ENCODE data around the gene IDH2. TPM values are rescaled to one million over a fixed set of nuclear protein-coding genes. Genes with fewer than 3 reads are reported as not detected.

IDH2 gene
- total and polyA plus RNA-seq, 2 donors from 2014 or later, result 87.0 to 545 TPM

GRCh38 chr15:90132437-90132836 is 30.2 kb upstream of the IDH2 start:
- Histone ChIP-seq H3K27me3 (ENCODE audit: control insufficient read depth, insufficient read depth, low read length) (no peaks in the 10 kb centered on the region), H3K36me3 (ENCODE audit: control insufficient read depth in 2 of 3, insufficient read depth in 3 of 3, low read length in 3 of 3) (no peaks in the 10 kb centered on the region), H3K9me3 (ENCODE audit: control insufficient read depth in 2 of 3, insufficient read depth in 1 of 3, low read length in 3 of 3) (no peaks in the 10 kb centered on the region), H3K4me3 (ENCODE audit: low read length in 3 of 3) (no peak overlapping the region), H3K4me1 (ENCODE audit: control insufficient read depth in 2 of 3, insufficient read depth in 2 of 3, low read depth in 1 of 3, low read length in 3 of 3) (no peaks in the 10 kb centered on the region), H3K9ac (ENCODE audit: low read length in 3 of 3) (no peak overlapping the region), H3K27ac (ENCODE audit: low read depth in 2 of 2, low read length in 2 of 2) (no peak overlapping the region)
- DNase-seq, result no peak
- FAIRE-seq, result no peak
- intact Hi-C loops (cut with DNase I), result no loop called here
- TF ChIP-seq CTCF (IDR thresholded peaks at IDR 0.05; ENCODE audit: borderline replicate concordance, extremely low read depth, insufficient read depth), result no peak

- no peak overlapping the region for H3K9ac ChIP-seq (ENCODE audit: low read length in 3 of 3)
- intact Hi-C loops (cut with DNase I), result no loop called here
- H3K4me3 ChIP-seq (ENCODE audit: low read length in 3 of 3), result no peak overlapping the region
- peaks cover 0 to under 1% (median 0%) of the 10 kb centered on the region in 3 donors for H3K4me1 ChIP-seq (ENCODE audit: control insufficient read depth in 2 of 3, insufficient read depth in 2 of 3, low read depth in 1 of 3, low read length in 3 of 3)
- no peaks in the 10 kb centered on the region for H3K36me3 ChIP-seq (ENCODE audit: control insufficient read depth in 2 of 3, insufficient read depth in 3 of 3, low read length in 3 of 3)
- no peaks in the 10 kb centered on the region for H3K9me3 ChIP-seq (ENCODE audit: control insufficient read depth in 2 of 3, insufficient read depth in 1 of 3, low read length in 3 of 3)
- DNase-seq (no peak), FAIRE-seq (no peak)
- H3K27me3 ChIP-seq (ENCODE audit: control insufficient read depth, insufficient read depth, low read length), result no peaks in the 10 kb centered on the region
- TF ChIP-seq CTCF (IDR thresholded peaks at IDR 0.05; ENCODE audit: borderline replicate concordance, extremely low read depth, insufficient read depth), result no peak
- H3K27ac ChIP-seq (ENCODE audit: low read depth in 2 of 2, low read length in 2 of 2), result no peak overlapping the region
Observed at GRCh38 chr15:90131848-90132247, 29.6 kb upstream of the IDH2 start.

GRCh38 chr15:90130291-90130690 is 28.0 kb upstream of the IDH2 start:
- Histone ChIP-seq H3K36me3 (ENCODE audit: control insufficient read depth in 2 of 3, insufficient read depth in 3 of 3, low read length in 3 of 3) (no peaks in the 10 kb centered on the region), H3K9me3 (ENCODE audit: control insufficient read depth in 2 of 3, insufficient read depth in 1 of 3, low read length in 3 of 3) (no peaks in the 10 kb centered on the region), H3K27me3 (ENCODE audit: control insufficient read depth, insufficient read depth, low read length) (no peaks in the 10 kb centered on the region), H3K4me3 (ENCODE audit: low read length in 3 of 3) (no peak overlapping the region), H3K4me1 (ENCODE audit: control insufficient read depth in 2 of 3, insufficient read depth in 2 of 3, low read depth in 1 of 3, low read length in 3 of 3) (peaks cover 0 to 5% (median 0%) of the 10 kb centered on the region in 3 donors), H3K9ac (ENCODE audit: low read length in 3 of 3) (no peak overlapping the region), H3K27ac (ENCODE audit: low read depth in 2 of 2, low read length in 2 of 2) (no peak overlapping the region)
- intact Hi-C loops (cut with DNase I), result no loop called here
- no peak for TF ChIP-seq CTCF (IDR thresholded peaks at IDR 0.05; ENCODE audit: borderline replicate concordance, extremely low read depth, insufficient read depth)
- FAIRE-seq (no peak), DNase-seq (no peak)

Measured in kidney (tissue), 14 donors.